GM21529 (cell line): ENCODE results near the gene ANGPT4.
"Not testable (repeated sequence)": the region's sequence is repeated elsewhere in the genome, so short reads cannot be mapped to it uniquely, and the experiment has no call there.

Experiments
- ATAC-seq: cut with Tn5 transposase; IDR thresholded peaks from one replicate; pipeline ENCODE4 v1.9.1; 2021; ENCODE audit not compliant: unreplicated experiment

The ANGPT4 gene

GRCh38 chr20:828987-829386, 87.1 kb downstream of the ANGPT4 start:
- ATAC-seq = no peak

- ATAC-seq = not testable (repeated sequence)
These were observed 88.2 kb downstream of the ANGPT4 start for GRCh38 chr20:827981-828380.

DNA sequence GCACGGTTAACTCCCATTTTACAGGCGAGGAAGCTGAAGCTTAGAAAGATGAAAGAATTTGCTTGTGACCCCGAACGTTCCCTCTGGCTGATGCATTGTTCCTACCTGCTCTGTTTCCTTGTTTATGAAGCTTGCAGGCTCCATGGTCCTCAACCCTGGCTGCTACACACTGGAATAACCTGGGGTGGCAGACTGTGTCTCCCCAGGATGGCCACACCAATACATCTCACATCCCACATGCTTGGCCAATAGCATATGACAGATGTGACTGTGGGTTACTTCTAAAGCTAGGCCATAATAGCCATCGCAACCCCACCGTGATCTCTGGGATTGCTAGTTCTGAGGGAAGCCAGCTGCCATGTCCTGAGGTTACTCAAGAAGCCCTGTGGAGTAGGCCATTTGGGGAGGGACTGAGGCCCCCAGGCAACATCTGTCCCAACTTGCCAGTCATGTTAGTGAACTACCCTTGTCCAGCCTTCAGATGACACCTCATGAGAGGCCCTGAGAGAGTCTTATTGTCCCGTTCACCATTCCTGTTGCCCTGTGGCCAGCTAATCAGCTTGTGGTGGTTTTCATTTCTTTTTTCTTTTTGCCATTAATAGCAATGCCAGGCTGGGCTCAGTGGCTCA, 89.3 kb downstream of the ANGPT4 start:
- no peak for ATAC-seq

DNA sequence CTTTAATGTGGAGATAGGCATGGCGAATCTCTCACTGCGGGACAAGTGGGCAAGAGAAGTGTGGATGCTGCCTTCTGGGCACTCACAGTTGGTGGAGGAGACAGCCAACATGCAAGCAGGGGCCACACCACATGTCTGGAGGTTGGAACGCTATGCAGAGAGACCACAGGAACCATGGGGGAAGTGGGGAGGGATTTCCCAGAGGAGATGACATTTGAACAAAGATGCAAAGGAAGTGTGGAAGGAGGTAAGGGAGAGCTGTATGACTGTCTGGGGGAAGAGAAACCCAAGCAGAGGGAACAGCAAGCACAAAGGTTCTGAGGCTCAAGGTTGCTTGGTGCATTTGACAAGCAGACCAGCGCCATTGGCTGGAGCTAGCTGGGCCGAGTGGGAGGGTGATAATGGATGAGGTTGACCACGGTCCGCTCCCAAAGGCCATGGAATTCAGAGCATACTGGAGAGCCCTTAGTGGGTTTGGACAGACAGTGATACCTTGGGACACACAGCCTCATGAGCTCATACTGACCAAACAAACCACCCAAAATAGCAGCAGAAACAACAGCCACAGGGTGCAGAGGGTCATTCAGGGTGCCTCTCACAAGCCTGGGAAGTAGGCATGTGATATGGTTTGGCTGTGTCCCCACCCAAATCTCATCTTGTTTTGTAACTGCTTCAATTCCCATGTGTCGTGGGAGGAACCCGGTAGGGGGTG, 90.3 kb downstream of the ANGPT4 start:
- no peak for ATAC-seq

DNA sequence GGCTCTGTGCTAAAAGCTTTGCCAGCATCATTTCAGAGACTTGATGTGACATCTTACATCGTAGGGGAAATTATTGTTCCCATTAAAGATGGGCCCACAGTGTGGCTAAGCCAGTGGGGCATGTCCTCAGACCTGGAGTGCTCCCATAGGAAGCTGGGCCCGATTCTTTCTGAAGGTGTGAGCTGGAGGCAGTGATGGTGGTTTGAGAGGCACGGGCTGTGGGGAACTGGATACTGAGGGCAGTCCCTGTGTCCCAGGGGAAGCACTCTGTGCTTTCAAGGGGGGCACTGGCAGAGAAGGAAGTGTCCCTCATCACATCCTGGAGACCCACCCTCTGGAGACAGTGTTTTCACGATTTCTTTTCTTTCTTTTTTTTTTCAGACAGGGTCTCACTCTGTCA, 91.2 kb downstream of the ANGPT4 start:
- no peak for ATAC-seq

GRCh38 chr20:824490-824889, 91.6 kb downstream of the ANGPT4 start:
- ATAC-seq = no peak

DNA sequence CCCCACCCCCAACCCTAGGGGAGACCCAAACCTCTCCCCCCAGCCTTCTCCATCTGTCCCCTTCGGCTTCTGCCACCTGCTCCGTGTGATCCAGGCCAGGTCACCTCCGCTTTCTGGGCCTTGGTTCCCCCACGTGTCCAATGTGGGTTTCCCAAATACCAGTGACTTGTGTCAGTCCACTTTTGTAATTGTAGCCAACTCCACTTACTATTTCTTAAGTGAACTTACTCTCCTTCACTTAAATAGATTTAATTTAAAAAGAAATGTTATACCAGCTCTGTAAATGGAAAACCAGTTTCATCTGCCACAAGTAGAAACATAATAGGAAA, 92.6 kb downstream of the ANGPT4 start:
- ATAC-seq = no peak

DNA sequence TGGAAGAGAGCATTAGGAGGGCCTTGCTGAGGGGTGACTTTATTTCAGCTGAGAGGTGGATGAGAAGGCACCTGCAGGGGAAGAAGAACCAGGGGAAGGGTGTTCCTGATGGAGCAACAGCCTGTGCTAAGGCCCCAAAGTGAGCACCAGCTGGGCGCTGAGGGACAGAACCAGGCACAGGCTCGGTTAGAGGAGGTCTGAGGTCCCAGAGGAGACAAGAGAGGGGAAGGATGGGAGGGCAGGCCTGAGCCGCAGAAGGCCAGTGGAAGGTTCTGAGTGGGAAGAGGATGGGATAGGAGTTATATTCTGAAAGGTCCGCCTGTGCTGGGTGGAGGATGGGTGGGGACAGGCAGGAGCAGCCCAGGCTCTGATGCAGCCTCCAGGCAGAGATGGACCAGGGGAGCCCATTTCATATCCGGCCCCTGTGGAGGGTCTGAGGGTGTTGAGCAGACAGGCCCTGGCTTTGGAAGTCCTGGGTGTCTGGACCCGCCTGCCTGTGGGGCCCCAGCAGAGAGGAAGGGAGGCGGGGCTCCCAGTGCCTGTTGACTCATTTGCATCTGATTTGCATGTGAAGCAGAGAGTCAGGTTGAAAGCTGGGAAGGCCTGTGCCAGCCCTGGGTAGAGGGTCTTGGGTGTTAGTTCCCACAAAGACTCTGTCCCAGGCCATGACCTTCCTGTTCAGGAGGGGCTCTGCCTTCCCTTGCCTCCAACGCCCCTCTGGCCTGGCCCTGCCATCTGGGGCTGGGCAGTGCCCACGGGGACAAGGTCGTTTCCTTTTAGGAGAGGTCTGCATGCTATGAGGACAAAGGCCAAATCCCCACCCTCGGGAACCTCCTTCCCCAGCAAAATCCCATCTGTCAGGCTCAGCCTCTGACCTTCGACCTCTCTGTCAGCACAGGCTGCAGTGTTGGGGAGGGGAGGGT, 93.2 kb downstream of the ANGPT4 start:
- no peak for ATAC-seq

- ATAC-seq = no peak
These were observed 94.4 kb downstream of the ANGPT4 start for GRCh38 chr20:821731-822065.

DNA sequence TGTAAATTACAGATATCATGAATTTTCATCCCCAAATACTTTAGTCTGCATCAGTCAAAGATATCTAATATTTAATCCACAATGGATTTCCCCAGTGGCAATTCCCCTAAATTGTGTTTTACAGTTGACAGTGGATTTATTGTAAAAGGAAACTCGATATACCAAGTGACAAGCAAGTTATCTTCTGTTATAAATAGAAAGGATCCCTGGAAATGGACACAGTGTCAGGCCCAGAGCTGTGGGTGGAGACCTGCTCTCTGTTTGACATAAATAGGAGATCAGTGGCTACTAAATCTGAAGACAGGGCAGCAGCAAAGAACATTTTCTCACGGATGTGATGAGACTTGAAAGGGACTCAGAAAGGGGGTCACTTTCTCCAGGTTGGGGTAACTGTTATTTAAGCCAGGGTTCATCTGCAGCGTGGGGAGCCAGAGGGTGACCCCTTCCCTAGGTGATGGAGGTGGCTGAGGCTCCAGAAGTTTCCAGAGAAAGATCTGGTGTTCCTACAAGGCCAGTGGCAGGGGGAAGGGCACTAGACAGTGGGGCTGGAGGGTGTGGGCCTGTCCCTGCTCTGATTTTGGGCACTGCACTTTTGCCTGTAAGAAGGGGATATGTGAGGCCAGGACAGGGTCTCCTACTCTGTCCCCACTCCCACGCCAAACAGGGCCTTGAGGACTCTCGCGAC, 94.9 kb downstream of the ANGPT4 start:
- no peak for ATAC-seq

- no peak for ATAC-seq
These were observed 95.7 kb downstream of the ANGPT4 start for GRCh38 chr20:820323-820953.
